ENCODE results near the gene RWDD4.

DNA sequence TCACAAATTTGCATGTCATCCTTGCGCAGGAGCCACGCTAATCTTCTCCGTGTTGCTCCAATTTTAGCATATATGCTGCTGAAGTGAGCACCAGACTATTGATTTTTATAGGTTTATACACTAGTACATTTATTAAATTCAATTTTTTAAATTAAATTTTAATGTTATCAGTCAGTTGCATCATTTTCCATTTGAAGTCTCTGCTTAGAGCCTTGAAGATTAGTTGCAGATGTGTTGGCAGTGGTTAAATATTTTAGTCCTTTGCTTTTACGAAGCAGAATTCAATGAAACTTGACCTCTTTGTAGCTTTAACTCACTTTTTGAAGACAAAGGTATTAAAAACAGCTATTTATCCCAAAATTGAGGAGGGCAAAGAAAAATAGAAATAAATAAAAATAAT lies 16.6 kb upstream of the RWDD4 start:
- no peak for TF ChIP-seq CTCF (optimal IDR thresholded peaks at IDR 0.05 in 1 of 3, IDR thresholded peaks at IDR 0.05 in 1 of 3, conservative IDR thresholded peaks at IDR 0.05 in 1 of 3; ENCODE audit: extremely low read depth in 1 of 3, insufficient read depth in 2 of 3, low read length in 3 of 3)
- TF ChIP-seq EZH2 (IDR thresholded peaks at IDR 0.05; ENCODE audit: low read length), result no peak

Data from keratinocyte (primary cell).